ENCODE data around the gene GPR18.
"Not testable (repeated sequence)": the region's sequence is repeated elsewhere in the genome, so short reads cannot be mapped to it uniquely, and the experiment has no call there.

DNA sequence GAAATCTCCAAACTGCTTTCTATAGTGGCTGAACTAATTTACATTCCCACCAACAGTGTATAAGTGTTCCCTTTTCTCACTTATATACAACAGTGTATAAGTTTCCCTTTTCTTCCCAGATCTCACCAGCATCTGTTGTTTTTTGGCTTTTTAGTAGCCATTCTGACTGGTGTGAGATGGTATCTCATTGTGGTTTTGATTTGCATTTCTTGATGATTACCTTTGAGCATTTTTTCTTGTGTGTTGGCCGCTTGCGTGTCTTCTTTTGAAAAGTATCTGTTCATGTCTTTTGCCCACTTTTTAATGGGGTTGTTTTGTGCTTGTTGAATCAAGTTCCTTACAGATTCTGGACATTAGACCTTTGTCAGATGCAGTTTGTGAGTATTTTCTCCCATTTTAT, 8.6 kb downstream of the GPR18 start:
- TF ChIP-seq, protein P1, sequence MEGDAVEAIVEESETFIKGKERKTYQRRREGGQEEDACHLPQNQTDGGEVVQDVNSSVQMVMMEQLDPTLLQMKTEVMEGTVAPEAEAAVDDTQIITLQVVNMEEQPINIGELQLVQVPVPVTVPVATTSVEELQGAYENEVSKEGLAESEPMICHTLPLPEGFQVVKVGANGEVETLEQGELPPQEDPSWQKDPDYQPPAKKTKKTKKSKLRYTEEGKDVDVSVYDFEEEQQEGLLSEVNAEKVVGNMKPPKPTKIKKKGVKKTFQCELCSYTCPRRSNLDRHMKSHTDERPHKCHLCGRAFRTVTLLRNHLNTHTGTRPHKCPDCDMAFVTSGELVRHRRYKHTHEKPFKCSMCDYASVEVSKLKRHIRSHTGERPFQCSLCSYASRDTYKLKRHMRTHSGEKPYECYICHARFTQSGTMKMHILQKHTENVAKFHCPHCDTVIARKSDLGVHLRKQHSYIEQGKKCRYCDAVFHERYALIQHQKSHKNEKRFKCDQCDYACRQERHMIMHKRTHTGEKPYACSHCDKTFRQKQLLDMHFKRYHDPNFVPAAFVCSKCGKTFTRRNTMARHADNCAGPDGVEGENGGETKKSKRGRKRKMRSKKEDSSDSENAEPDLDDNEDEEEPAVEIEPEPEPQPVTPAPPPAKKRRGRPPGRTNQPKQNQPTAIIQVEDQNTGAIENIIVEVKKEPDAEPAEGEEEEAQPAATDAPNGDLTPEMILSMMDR (IDR thresholded peaks at IDR 0.05) = not testable (repeated sequence)
- TF ChIP-seq POLR2A (IDR thresholded peaks at IDR 0.05) = not testable (repeated sequence)

All from adrenal gland (tissue), 5 donors.